ENCODE results near the gene SLC20A1.
A peak's percentile ranks its signal among the peaks of the same experiment; 100 is the strongest.
"Not testable (repeated sequence)": the region's sequence is repeated elsewhere in the genome, so short reads cannot be mapped to it uniquely, and the experiment has no call there.

SLC20A1 gene

GRCh38 chr2:112683550-112684414, 38.0 kb downstream of the SLC20A1 start:
- no peak for DNase-seq (ENCODE audit: low spot score)

- DNase-seq (ENCODE audit: low spot score): no peak
Measured at GRCh38 chr2:112684415-112684775, 38.7 kb downstream of the SLC20A1 start.

- no peak for DNase-seq (ENCODE audit: low spot score)
Measured at GRCh38 chr2:112685271-112685884, 39.6 kb downstream of the SLC20A1 start.

GRCh38 chr2:112686348-112687217, 40.8 kb downstream of the SLC20A1 start:
- DNase-seq (ENCODE audit: low spot score): no peak

- no peak for DNase-seq (ENCODE audit: low spot score)
Measured at GRCh38 chr2:112687522-112687921, 41.8 kb downstream of the SLC20A1 start.

GRCh38 chr2:112688086-112688880, 42.5 kb downstream of the SLC20A1 start:
- DNase-seq (ENCODE audit: low spot score): no peak

GRCh38 chr2:112690853-112691401, 45.2 kb downstream of the SLC20A1 start:
- peak; percentile 61 for DNase-seq (ENCODE audit: low spot score)

- no peak for DNase-seq (ENCODE audit: low spot score)
Measured at GRCh38 chr2:112691881-112692281, 46.1 kb downstream of the SLC20A1 start.

- no peak for DNase-seq (ENCODE audit: low spot score)
Measured at GRCh38 chr2:112692495-112692911, 46.8 kb downstream of the SLC20A1 start.

- DNase-seq (ENCODE audit: low spot score): no peak
Measured at GRCh38 chr2:112692918-112693317, 47.2 kb downstream of the SLC20A1 start.

- no peak for DNase-seq (ENCODE audit: low spot score)
Measured at GRCh38 chr2:112693596-112693995, 47.9 kb downstream of the SLC20A1 start.

- DNase-seq (ENCODE audit: low spot score): no peak
Measured at GRCh38 chr2:112694182-112694581, 48.4 kb downstream of the SLC20A1 start.

- no peak for DNase-seq (ENCODE audit: low spot score)
Measured at GRCh38 chr2:112698834-112699515, 53.2 kb downstream of the SLC20A1 start.

- DNase-seq (ENCODE audit: low spot score): no peak
Measured at GRCh38 chr2:112699984-112700667, 54.4 kb downstream of the SLC20A1 start.

GRCh38 chr2:112701052-112701451, 55.3 kb downstream of the SLC20A1 start:
- no peak for DNase-seq (ENCODE audit: low spot score)

GRCh38 chr2:112703684-112704083, 57.9 kb downstream of the SLC20A1 start:
- DNase-seq (ENCODE audit: low spot score): no peak

GRCh38 chr2:112705575-112705974, 59.8 kb downstream of the SLC20A1 start:
- DNase-seq (ENCODE audit: low spot score): no peak

- no peak for DNase-seq (ENCODE audit: low spot score)
Measured at GRCh38 chr2:112706170-112706664, 60.5 kb downstream of the SLC20A1 start.

- DNase-seq (ENCODE audit: low spot score): not testable (repeated sequence)
Measured at GRCh38 chr2:112706947-112707346, 61.2 kb downstream of the SLC20A1 start.

- DNase-seq (ENCODE audit: low spot score): no peak
Measured at GRCh38 chr2:112708968-112709367, 63.2 kb downstream of the SLC20A1 start.

Data from globus pallidus (tissue), 1 donor.